ENCODE measurements around the gene TBC1D22A. TPM values are rescaled to one million over a fixed set of nuclear protein-coding genes. Genes with fewer than 3 reads are reported as not detected.

Gene TBC1D22A
- total and polyA plus RNA-seq, 8 donors: 13.3 to 53.1 (median 21.5) TPM

GRCh38 chr22:47172771-47173534 is 410.5 kb downstream of the TBC1D22A start:
- Histone ChIP-seq H3K27me3 (no peaks in the 10 kb centered on the region), H3K27ac (no peak overlapping the region), H3K4me1 (no peaks in the 10 kb centered on the region), H3K36me3 (peaks cover 0 to 67% (median 66%) of the 10 kb centered on the region in 4 donors), H3K9me3 (no peaks in the 10 kb centered on the region), H3K4me3 (no peak overlapping the region)
- TF ChIP-seq POLR2AphosphoS5 (IDR thresholded peaks at IDR 0.05) (no peak), POLR2A (IDR thresholded peaks at IDR 0.05) (no peak), EP300 (IDR thresholded peaks at IDR 0.05) (no peak)
- no peak for DNase-seq
- intact Hi-C loops (cut with DNase I; ENCODE audit: low total_unique reads): no loop called here
- 86 to 94% (median 90%) methylated on average over 21 of the region's 21 CpGs for WGBS, 5 donors

- H3K36me3 ChIP-seq: peaks cover 0 to 64% (median 63%) of the 10 kb centered on the region in 4 donors
- H3K9me3 ChIP-seq: no peaks in the 10 kb centered on the region
- no peaks in the 10 kb centered on the region for H3K4me1 ChIP-seq
- H3K27ac ChIP-seq: no peak overlapping the region
- intact Hi-C loops (cut with DNase I; ENCODE audit: low total_unique reads): no loop called here
- H3K27me3 ChIP-seq: no peaks in the 10 kb centered on the region
- H3K4me3 ChIP-seq: no peak overlapping the region
- TF ChIP-seq CTCF (IDR thresholded peaks at IDR 0.05) (no peak), POLR2A (IDR thresholded peaks at IDR 0.05) (no peak), POLR2AphosphoS5 (IDR thresholded peaks at IDR 0.05) (no peak), EP300 (IDR thresholded peaks at IDR 0.05) (no peak)
- 89 to 93% (median 92%) methylated on average over 15 to 17 of the region's 17 CpGs for WGBS, 5 donors
- no peak for DNase-seq
Measured at GRCh38 chr22:47173535-47174021, 411.1 kb downstream of the TBC1D22A start.

- intact Hi-C loops (cut with DNase I; ENCODE audit: low total_unique reads): no loop called here
- Histone ChIP-seq H3K9me3 (no peaks in the 10 kb centered on the region), H3K4me1 (no peaks in the 10 kb centered on the region), H3K27me3 (no peaks in the 10 kb centered on the region), H3K27ac (no peak overlapping the region), H3K4me3 (no peak overlapping the region), H3K36me3 (peaks cover 0 to 58% (median 58%) of the 10 kb centered on the region in 4 donors)
- no peak for TF ChIP-seq EP300 (IDR thresholded peaks at IDR 0.05)
- no peak for TF ChIP-seq CTCF (IDR thresholded peaks at IDR 0.05)
- no peak for TF ChIP-seq POLR2AphosphoS5 (IDR thresholded peaks at IDR 0.05)
- TF ChIP-seq POLR2A (IDR thresholded peaks at IDR 0.05): no peak
- 93 to 97% (median 96%) methylated on average over 15 to 21 of the region's 21 CpGs for WGBS, 5 donors
- no peak for DNase-seq
Measured at GRCh38 chr22:47174096-47174495, 411.6 kb downstream of the TBC1D22A start.

DNA sequence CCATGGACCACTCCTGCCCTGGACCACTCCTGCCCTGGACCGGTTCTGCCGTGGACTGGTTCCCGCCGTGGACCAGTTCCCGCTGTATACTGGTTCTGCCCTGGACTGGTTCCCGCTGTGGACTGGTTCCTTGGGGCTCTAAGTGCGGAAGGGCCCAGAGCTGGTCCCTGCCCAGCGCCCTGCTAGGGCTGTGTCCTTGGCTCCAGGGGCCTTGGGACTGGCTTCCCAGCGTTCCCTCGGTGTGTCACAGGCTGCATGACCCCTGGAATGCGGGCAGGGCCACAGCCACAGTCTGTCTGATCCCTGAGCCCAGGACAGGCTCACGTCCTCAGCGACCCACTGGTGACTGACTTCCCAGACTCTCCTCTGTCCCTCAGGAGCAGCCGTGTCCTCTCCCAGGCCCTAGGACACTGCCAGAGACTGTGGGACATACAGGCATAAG is 412.2 kb downstream of the TBC1D22A start:
- intact Hi-C loops (cut with DNase I; ENCODE audit: low total_unique reads): no loop called here
- Histone ChIP-seq H3K27ac (no peak overlapping the region), H3K27me3 (no peaks in the 10 kb centered on the region), H3K9me3 (no peaks in the 10 kb centered on the region), H3K4me3 (no peak overlapping the region), H3K36me3 (peaks cover 0 to 52% (median 52%) of the 10 kb centered on the region in 4 donors), H3K4me1 (no peaks in the 10 kb centered on the region)
- TF ChIP-seq POLR2A (IDR thresholded peaks at IDR 0.05) (no peak), CTCF (IDR thresholded peaks at IDR 0.05) (no peak), EP300 (IDR thresholded peaks at IDR 0.05) (no peak), POLR2AphosphoS5 (IDR thresholded peaks at IDR 0.05) (no peak)
- WGBS, 5 donors: 87 to 98% (median 90%) methylated on average over 7 to 14 of the region's 14 CpGs
- DNase-seq: no peak
